ENCODE measurements around the gene KRT77.

DNA sequence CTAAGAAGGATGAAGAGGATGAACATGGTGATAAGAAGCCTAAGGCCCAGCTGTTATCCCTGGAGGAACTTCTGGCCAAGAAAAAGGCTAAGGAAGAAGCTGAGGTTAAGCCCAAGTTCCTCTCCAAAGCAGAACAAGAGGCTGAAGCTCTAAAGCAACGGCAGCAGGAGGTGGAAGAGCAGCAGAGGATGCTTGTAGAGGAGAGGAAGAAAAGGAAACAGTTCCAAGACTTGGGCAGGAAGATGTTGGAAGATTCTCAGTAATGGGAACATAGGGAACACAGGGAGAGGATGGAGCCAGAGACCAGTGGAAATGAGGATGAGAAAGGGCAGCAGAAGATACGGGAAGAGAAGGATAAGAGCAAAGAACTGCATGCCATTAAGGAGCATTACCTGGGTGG, 27.5 kb upstream of the KRT77 start:
- no peak for TF ChIP-seq SP1 (IDR thresholded peaks at IDR 0.05)
- TF ChIP-seq L3MBTL2 (conservative IDR thresholded peaks at IDR 0.05) = no peak
- TF ChIP-seq ZNF384 (IDR thresholded peaks at IDR 0.05) = no peak
- no peak for TF ChIP-seq FOXM1 (IDR thresholded peaks at IDR 0.05; ENCODE audit: borderline replicate concordance)
- no peak for TF ChIP-seq CTBP1 (IDR thresholded peaks at IDR 0.05; ENCODE audit: borderline replicate concordance)
- TF ChIP-seq FOXA1 (IDR thresholded peaks at IDR 0.05) = no peak
- TF ChIP-seq SUZ12 (IDR thresholded peaks at IDR 0.05) = no peak
- TF ChIP-seq FOXK2 (IDR thresholded peaks at IDR 0.05) = no peak
- TF ChIP-seq ARNT (IDR thresholded peaks at IDR 0.05) = no peak
- no peak for TF ChIP-seq BHLHE40 (IDR thresholded peaks at IDR 0.05; ENCODE audit: borderline replicate concordance)
- no peak for TF ChIP-seq NFRKB (IDR thresholded peaks at IDR 0.05)
- TF ChIP-seq ELF4 (IDR thresholded peaks at IDR 0.05) = no peak
